ENCODE data around the gene SLC25A31.

SLC25A31 gene

DNA sequence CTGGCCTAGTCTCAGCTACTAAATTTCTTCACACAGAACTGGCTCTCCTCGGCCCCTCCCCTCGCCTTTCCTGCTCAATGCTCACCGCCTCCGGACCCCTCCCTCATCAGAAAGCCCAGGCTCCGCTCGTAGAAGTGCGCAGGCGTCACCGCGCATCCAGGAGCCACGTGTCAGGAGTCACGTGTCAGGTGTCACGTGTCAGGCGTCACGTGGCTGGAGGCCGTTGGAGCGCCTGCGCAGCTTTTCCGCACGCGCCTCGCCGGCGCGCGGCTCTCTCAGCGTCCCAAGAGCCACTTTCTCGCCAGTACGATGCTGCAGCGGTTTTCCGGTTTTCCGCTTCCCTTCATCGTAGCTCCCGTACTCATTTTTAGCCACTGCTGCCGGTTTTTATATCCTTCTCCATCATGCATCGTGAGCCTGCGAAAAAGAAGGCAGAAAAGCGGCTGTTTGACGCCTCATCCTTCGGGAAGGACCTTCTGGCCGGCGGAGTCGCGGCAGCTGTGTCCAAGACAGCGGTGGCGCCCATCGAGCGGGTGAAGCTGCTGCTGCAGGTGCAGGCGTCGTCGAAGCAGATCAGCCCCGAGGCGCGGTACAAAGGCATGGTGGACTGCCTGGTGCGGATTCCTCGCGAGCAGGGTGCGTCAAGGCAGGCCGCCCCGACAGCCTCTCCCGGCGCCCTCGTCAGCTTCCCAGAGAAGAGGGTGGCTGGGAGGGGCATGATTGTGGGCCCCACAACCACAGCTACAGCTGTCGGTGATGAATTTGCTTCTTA lies at the start of gene SLC25A31:
SLC25A31 (plus strand) TSS at position 259 of the 772 bp plus-strand sequence; CDS start at position 405, 146 bp downstream.
- DNase-seq, result no peak

DNA sequence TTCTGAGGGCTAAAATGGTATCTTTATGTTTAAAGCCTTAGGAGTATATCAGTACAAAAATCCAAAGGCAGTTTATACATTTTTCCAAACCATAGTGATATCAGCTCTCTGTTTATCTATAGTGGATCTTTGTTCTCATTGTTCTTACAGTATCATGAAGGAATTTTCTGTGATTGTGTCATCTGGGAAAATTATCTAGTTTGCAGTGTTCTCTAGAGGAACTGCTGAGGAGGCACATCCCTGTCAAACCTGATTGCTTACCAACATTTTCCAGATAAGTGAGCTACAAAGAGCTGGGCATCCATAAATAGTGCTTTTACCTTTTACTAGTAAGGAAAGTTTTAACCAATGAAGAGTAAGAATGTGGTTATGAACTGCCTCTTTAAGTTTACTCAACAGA lies 44.9 kb upstream of the SLC25A31 start:
- no peak for DNase-seq

DNA sequence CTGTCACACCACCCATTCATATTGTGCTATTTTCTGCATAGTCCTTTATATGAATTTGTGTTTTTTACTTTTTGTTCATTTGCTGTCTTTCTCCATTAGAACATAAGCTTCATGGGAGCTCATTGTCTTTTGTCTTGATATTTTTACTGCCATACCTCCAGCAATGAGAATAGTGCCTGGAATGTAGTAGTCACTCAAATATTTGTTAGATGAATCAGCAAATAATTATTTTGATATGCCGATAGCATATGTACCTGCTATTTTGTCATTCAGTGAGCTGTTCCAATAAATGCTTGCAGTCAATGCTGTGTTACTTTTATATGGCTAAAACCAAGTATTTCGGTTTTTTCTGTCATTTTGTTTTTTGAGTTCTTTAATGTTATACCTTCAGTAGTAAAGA lies 43.5 kb upstream of the SLC25A31 start:
- DNase-seq, result no peak

DNA sequence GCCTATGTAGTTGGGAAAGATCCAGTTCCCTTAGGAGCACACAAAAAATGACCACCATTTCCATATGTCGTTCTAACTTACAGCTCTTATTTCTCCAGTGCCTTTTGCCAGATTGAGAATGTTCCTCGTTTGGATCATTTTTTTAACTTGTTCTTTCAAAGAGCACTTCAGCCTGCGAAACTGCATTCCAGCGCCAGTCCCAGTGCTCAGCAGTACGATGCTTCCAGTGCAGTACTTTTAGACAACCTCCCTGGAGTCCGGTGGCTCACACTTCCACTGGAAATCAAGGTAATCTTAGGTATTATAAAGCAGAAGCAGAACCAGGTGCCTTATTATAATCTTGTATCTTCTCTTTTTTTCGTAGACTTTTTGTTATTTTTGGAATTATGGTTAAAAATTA lies 42.6 kb upstream of the SLC25A31 start:
- no peak for DNase-seq

DNA sequence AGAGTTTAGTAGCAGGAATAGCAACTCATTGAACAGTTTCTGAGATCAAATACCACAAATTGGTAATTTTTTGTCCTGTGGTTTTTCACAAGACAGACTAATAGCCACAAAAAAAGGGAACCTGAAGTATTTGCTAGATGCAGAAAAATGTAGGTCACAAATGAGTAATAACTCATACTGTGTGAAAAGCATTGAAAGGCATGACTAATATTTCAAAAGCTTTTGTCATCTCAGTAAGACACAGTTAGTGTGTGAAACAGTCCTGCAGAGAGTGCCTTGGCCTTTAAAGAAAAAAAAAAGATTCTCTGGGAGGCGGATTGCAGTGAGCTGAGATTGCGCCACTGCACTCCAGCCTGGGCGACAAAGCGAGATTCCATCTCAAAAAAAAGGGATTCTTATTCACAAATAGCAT lies 31.4 kb upstream of the SLC25A31 start:
- peak in 2 of 51 donors; percentile 1 to 24 for DNase-seq

DNA sequence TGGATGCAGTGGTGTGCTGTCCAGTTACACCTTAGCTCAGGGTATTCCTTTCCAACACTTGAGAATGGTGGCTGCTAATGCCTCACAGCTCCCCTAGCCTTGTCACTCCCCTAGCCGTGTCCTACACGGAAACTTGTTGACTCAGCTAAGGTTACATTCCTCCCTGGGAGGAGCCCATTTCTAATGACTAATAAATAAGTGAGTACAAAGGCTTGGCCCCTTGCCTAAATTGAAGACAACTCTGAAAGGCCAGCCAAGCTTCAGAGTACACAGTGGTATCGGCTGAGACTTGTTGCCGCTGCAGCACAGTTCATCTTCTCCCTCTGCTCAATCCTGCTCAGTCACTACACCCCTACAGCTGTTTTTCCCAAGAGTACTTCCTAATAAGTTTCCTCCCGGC lies 21.2 kb upstream of the SLC25A31 start:
- peak in 2 of 51 donors; percentile 1 to 2 for DNase-seq

DNA sequence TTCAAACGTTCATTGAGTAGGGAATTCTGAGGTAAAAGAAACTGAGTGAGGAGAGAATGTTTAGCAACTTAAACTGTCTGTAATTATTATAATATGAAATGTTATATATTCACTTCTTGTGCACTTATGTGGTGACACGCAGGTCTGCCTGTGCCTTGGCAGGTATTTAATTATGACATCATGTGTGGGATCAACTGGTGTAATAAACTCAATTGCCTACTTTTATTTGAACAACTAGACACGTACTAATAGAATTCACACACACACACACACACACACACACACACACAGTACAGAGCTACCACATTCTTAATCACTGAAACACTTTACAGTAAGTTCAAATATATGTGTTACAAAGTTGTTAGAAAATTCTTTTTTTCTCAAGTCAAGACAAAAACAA lies 20.7 kb upstream of the SLC25A31 start:
- no peak for DNase-seq

DNA sequence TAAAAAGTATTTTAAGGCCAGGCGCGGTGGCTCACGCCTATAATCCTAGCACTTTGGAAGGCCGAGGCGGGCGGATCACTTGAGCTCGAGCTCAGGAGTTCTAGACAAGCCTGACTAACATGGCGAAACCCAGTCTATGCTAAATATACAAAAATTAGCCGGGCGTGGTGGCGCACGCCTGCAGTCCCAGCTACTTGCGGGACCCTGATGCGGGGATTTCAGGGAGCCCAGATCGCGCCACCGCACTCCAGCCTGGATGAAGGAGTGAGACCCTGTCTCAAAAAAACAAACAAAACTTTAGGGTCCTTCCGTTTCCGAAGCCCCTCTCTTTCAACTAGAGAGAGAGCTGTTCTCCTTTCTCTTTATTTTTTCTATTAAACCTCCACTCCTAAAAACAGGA lies 1.2 kb downstream of the SLC25A31 start:
- DNase-seq, result no peak

DNA sequence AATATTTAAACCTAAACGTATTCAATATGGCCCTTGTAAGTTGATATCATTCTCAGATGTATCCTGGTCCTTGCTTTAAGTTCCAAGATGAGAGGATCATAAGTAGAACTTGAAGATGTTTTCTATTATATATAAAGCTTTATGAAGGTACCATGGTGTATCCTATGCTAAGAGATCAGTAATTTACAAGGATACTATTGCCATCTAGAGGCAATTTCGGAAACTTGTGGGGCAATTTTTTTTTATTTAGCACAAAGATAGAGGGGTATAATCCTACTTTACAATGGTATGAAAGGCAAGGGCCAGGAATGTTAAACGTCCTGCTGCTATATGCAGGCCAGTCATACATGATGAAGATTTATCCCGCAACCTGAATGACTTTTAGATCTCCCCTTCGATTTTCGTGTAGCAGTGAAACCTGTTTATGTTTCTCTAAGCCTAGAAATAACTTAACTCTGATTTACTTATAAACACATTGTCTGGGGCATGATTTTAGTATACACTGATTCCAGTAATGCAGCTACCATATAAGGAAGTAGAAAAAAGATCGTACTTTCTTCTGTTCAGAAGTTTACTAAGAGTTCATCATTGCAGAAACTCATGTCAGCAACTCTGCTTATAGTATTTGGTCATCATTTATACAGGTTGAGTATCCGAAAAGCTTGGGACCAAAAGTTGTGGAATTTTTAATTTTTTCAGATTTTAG lies 2.6 kb downstream of the SLC25A31 start:
- DNase-seq, result peak in 2 of 51 donors; percentile 9 to 38

DNA sequence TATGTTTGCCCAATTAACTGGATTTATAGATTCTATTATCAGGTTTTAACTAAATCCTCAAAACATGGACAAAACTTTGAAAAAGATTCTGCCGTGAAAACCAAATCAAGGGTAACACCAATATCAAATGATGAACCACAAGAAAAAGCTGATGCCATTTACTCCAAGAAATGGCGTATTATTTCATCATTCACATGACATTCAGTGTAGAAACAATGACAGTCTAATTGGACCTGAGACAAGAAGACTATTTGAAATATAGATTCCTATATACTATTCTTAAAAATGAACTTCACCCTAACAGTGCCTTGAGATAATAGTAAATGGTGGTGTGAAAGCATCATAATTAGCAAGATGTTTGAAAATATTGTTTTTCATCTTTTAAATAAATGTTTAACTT lies 4.8 kb downstream of the SLC25A31 start:
- no peak for DNase-seq

DNA sequence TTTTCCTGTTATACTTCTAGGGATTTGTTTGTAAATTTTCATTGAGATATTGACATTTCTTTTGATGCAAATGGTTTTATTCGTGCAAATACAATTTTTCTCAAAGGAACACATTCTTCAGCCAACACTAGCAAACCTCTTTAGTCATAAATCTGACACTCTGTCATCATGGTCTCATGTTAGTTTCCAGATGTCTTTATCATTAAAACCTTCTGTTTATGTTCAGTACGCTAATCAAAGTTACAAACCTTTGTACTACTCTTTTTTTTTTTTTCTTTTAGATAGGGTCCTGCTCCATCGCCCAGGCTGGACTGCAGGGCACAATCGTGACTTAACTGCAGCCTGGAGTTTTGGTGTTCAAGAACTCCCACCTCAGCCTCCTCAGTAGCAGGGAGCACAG lies 7.1 kb downstream of the SLC25A31 start:
- no peak for DNase-seq

DNA sequence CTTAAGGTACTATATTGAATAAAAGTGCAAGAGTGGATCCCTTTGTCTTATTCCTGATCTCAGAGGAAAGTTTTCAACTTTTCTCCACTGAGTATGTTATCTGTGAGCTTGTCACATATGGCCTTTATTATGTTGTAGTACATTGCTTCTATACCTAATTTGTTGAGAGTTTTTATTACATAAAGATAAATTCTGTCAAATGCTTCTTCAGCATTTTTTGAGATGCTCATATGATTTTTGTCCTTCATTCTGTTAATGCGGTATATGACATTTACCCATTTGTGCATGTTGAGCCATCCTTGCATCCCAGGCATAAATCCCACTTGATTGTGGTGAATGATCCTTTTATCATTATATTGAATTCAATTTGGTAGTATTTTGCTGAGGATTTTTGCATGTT lies 11.0 kb downstream of the SLC25A31 start:
- DNase-seq, result no peak

DNA sequence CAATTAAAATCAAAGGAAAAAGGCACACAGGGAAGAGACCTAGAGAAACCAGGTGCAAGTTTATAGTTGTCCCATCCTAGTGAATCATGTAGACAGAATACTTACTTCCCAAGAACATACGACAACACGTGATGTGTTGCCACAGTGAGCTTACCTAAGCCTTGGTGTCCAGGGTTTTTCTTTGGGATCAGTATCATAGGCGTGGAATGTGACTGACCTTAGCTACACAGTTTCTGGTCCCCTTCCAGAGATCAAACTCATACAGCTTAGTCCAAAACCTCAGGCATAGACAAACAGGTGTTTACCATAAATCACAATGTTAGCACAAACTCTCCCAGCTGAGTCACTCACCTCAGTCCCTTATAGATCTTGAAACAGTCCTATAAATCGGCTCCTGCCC lies 17.7 kb downstream of the SLC25A31 start:
- DNase-seq, result no peak

DNA sequence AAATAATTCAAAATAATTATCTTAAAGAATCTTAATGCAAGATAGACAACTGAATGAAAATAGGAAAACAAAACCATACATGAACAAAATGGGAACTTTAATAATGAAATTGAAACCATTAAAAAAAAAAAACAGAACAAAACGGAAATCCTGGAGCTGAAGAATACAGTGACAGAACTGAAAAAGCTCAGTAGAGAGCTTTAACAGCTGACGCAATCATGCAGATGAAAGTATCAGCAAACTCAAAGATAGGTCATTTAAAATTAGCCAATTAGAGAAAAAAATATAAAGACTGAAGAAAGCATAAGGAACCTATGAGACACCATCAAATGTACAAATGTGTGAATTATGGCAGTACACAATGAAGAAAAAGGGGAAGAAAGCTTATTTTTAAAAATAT lies 18.8 kb downstream of the SLC25A31 start:
- no peak for DNase-seq

DNA sequence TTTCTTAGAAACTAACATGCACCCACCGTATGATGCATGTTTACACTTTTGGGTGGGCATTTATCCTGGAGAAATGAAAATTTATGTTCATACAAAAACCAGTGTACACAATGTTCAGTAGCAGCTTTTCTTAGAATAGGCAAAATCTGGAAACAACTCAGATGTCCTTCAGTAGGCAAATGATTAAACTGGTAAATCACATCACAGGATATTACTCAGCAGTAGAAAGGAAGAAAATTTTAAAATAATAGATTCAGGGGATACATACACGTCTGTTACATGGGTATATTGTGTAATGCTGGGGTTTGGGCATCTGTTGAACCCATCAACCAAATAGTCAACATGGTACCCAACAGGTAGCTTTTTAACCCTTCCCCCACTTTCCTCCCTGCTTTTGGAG lies 26.7 kb downstream of the SLC25A31 start:
- no peak for DNase-seq

DNA sequence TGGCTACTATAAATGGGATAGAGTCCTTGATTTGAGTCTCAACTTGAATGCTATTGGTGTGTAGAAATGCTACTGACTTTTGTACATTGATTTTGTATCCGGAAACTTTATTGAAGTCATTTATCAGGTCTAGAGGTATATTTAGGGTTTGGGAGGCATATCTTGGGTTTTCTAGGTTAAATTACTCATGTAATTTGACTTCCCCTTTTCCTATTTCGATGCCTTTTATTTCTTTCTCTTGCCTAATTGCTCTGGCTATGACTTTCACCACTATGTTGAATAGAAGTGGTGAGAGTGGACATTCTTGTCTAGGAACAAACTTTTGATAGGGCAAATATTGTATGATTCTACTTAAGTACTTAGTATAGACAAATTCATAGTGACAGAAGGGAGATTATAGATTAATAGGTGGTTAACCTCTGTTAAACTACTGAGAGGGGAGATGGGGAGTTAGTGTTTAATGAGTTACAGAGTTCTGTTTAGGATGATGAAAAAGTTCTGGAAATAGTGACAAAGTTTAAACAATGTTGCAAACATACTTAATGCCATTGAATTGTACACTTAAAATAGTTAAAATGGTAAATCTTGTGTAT lies 29.1 kb downstream of the SLC25A31 start:
- DNase-seq, result no peak

DNA sequence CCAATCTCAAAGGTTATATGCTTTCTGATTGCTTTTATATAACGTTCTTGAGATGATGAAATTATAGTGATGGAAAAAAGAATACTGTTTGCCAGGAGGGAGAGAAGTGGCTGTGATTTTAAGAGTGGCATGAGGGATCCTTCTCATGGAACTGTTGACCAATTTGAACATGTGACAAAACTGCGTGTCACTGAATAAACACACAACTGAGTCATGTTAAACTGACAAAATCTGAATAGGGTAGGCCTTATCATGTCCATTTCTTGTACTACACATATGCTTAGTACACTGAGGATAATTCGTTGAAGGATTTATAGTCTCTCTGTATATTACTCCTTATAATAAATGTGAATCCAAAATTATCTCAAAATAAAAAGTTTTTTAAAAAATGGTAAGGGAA lies 29.7 kb downstream of the SLC25A31 start:
- DNase-seq, result no peak

DNA sequence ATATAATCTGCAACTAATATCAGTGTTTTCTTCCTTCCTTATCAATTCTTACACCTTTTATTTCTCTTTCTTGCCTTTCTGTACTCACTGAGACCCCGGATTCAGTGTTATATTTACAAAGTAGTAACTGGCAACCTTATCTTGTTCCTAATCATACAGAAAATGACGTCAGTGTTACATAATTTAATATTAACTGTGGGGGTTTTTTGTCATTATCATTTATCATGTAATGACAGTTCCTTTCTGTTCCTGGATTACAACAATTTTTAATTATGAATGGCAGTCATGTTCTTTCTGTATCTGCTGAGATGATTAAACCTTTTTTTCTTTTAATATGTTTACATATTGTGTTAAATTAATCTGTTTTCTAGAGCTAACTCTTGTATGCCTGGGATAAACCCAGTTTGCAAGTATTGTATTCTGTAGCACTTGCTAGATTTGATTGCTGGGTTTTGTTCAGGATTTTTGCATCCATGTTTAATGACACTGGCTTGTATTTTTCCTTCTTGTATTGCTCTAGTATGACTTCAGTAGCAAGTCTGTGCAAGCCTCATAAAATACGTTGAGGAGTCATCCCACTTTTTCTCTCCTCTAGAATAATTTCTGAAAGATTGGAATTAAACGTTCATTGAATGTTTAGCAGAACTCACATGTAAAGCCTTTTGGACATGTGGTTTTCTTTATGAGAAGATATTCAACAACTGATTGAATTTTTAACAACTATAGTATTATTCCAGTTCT lies 41.5 kb downstream of the SLC25A31 start:
- no peak for DNase-seq

DNA sequence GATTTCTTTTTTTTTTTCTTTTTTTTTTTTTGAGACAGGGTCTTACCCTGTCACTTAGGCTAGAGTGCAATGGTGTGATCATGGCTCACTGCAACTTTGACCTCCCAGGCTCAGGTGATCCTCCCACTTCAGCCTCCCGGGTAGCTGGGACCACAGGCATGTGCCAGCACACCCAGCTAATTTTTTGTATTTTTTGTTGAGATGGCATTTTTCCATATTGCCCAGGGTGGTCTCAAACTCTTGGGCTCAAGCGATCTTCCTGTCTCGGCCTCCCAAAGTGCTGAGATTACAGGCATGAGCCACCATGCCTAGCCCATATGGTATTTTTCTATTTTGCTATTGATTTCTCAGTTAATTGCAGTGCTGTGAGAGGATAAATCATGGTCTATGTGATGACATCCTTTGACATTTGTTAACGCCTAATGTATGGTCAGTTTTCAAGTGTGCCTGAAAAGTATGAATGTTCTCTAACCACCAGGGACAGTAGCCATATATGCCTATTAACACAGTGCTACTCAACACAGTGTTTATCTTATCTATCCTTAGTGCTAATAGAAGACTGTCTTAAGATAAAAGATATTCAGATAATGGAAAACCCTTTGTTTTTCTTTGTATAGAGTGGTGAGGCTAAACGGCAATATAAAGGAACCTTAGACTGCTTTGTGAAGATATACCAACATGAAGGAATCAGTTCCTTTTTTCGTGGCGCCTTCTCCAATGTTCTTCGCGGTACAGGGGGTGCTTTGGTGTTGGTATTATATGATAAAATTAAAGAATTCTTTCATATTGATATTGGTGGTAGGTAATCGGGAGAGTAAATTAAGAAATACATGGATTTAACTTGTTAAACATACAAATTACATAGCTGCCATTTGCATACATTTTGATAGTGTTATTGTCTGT lies 42.8 kb downstream of the SLC25A31 start:
- no peak for DNase-seq

DNA sequence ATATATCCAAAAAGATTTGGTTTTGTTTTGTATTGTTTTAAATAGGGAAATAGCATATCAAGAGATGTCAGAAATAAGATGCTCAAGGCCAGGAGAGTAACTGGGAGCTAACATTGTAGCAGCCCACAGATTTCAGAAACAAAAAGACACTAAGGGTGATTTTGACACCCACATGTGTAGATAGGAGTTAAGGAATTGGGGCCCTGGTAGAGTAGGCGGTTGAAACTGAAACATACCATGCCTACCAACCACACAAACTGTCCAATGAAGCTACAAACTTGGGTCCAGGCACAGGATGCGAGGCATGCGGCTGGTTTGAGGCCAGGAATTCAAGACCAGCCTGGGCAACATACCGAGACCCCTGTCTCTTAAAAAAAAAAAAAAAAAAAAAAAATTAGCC lies 45.6 kb downstream of the SLC25A31 start:
- DNase-seq, result no peak

DNA sequence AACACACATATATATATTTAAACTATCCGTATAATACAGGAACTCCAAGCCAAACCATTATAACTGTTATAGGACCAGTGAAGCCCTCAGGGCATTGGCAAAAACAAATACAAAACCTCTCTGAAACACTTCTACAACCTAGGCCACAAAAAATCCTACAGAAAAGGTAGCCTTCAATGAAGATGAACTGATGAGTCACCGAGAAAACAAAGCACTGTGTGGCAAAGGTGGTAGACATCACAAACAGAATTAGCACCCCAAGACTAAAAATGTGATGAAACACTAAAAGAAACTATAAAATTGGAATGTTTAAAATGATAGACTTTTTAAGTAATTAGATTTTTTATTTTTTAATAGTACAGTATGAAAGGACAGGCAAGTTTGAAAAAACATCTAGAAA lies 46.4 kb downstream of the SLC25A31 start:
- no peak for DNase-seq

All from hypothalamus (tissue), 51 donors.